ENCODE results near the gene ZNF862. TPM values are rescaled to one million over a fixed set of nuclear protein-coding genes. Genes with fewer than 3 reads are reported as not detected.

ZNF862 gene
- total and polyA plus RNA-seq, 2 donors from 2014 or later, result 5.7 to 29.1 TPM

DNA sequence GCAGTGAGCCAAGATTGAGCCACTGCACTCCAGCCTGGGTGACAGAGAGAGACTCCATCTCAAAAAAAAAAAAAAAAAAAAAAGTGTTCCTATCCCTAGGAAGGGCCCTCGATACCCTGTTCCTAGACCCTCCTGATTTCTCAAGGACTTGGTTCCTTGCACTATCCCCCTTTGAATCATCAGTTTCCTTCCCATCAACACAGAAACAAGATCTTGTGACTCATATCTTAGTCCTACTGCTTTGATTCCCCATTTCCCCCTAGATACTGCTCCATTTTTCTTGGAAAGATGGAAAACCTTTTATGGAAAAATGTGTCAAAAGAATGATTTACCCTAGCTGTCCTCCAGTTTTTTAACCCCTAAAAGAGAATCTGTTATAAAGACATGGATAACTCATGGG lies 1.7 kb upstream of the ZNF862 start:
- intact Hi-C loops (cut with DNase I), result no loop called here
- no peak for TF ChIP-seq CTCF (IDR thresholded peaks at IDR 0.05; ENCODE audit: borderline replicate concordance, extremely low read depth, insufficient read depth)
- Histone ChIP-seq H3K4me3 (ENCODE audit: low read length in 3 of 3) (no peak overlapping the region), H3K9me3 (ENCODE audit: control insufficient read depth in 2 of 3, insufficient read depth in 1 of 3, low read length in 3 of 3) (no peaks in the 10 kb centered on the region), H3K36me3 (ENCODE audit: control insufficient read depth in 2 of 3, insufficient read depth in 3 of 3, low read length in 3 of 3) (no peaks in the 10 kb centered on the region), H3K4me1 (ENCODE audit: control insufficient read depth in 2 of 3, insufficient read depth in 2 of 3, low read depth in 1 of 3, low read length in 3 of 3) (peaks cover 0 to 9% (median 2%) of the 10 kb centered on the region in 3 donors), H3K9ac (ENCODE audit: low read length in 3 of 3) (no peak overlapping the region), H3K27ac (ENCODE audit: low read depth in 2 of 2, low read length in 2 of 2) (no peak overlapping the region), H3K27me3 (ENCODE audit: control insufficient read depth, insufficient read depth, low read length) (no peaks in the 10 kb centered on the region)
- DNase-seq, result no peak
- FAIRE-seq, result no peak

- H3K36me3 ChIP-seq (ENCODE audit: control insufficient read depth in 2 of 3, insufficient read depth in 3 of 3, low read length in 3 of 3), result no peaks in the 10 kb centered on the region
- no peak overlapping the region for H3K9ac ChIP-seq (ENCODE audit: low read length in 3 of 3)
- FAIRE-seq (no peak), DNase-seq (peak in 1 of 5 donors; percentile 68)
- H3K9me3 ChIP-seq (ENCODE audit: control insufficient read depth in 2 of 3, insufficient read depth in 1 of 3, low read length in 3 of 3), result no peaks in the 10 kb centered on the region
- H3K27ac ChIP-seq (ENCODE audit: low read depth in 2 of 2, low read length in 2 of 2), result peak overlapping the region; percentile 36 to 45
- peak overlapping the region; percentile 0 to 23 (median 1) for H3K4me3 ChIP-seq (ENCODE audit: low read length in 3 of 3)
- no peak for TF ChIP-seq CTCF (IDR thresholded peaks at IDR 0.05; ENCODE audit: borderline replicate concordance, extremely low read depth, insufficient read depth)
- no peaks in the 10 kb centered on the region for H3K27me3 ChIP-seq (ENCODE audit: control insufficient read depth, insufficient read depth, low read length)
- intact Hi-C loops (cut with DNase I), result no loop called here
- H3K4me1 ChIP-seq (ENCODE audit: control insufficient read depth in 2 of 3, insufficient read depth in 2 of 3, low read depth in 1 of 3, low read length in 3 of 3), result peaks cover 0 to 9% (median 2%) of the 10 kb centered on the region in 3 donors
These were observed 481 bp upstream of the ZNF862 start for GRCh38 chr7:149837564-149838223.

- DNase-seq (no peak), FAIRE-seq (no peak)
- peak overlapping the region; percentile 44 to 70 (median 67) for H3K9ac ChIP-seq (ENCODE audit: low read length in 3 of 3)
- peaks cover 0 to 9% (median 2%) of the 10 kb centered on the region in 3 donors for H3K4me1 ChIP-seq (ENCODE audit: control insufficient read depth in 2 of 3, insufficient read depth in 2 of 3, low read depth in 1 of 3, low read length in 3 of 3)
- H3K27ac ChIP-seq (ENCODE audit: low read depth in 2 of 2, low read length in 2 of 2), result peak overlapping the region in 1 of 2 donors; percentile 81
- no peaks in the 10 kb centered on the region for H3K27me3 ChIP-seq (ENCODE audit: control insufficient read depth, insufficient read depth, low read length)
- TF ChIP-seq CTCF (IDR thresholded peaks at IDR 0.05; ENCODE audit: borderline replicate concordance, extremely low read depth, insufficient read depth), result peak; percentile 2
- H3K36me3 ChIP-seq (ENCODE audit: control insufficient read depth in 2 of 3, insufficient read depth in 3 of 3, low read length in 3 of 3), result no peaks in the 10 kb centered on the region
- H3K9me3 ChIP-seq (ENCODE audit: control insufficient read depth in 2 of 3, insufficient read depth in 1 of 3, low read length in 3 of 3), result no peaks in the 10 kb centered on the region
- intact Hi-C loops (cut with DNase I), result no loop called here
- H3K4me3 ChIP-seq (ENCODE audit: low read length in 3 of 3), result peak overlapping the region; percentile 72 to 86 (median 73)
These were observed 825 bp downstream of the ZNF862 start for GRCh38 chr7:149838992-149839408.

Data from kidney (tissue), 14 donors.